OCI-LY7 (cell line): ENCODE data around the gene SART1. TPM values are rescaled to one million over a fixed set of nuclear protein-coding genes. Genes with fewer than 3 reads are reported as not detected.

Experiments
- BruUV-seq: library from RNA; stranded (reverse); fragments of 400-500 nt; replicated peaks from 2 replicates; lab custom pipeline; 2021; lab: Mats Ljungman, UMichigan
- CTCF ChIA-PET: fragments of 300-600 bp; sonication (Branson Sonifier 250); formaldehyde crosslinking; loops from one replicate; lab custom pipeline; 2022; ENCODE audit warnings: antibody characterized with exemption; ENCODE audit not compliant: unreplicated experiment; lab: Charles Lee
- POLR2A ChIA-PET: fragments of 300-600 bp; sonication (Branson Sonifier 250); formaldehyde crosslinking; loops from one replicate; lab custom pipeline; 2022; ENCODE audit warnings: antibody characterized with exemption; lab: Charles Lee
- DNase-seq: peaks from one replicate; pipeline ENCODE4 v3.0.0-alpha.2; 2015; ENCODE audit warnings: low spot score
- H2AFZ ChIP-seq: fragments of 200-600 bp; sonication (generic), shearing (Covaris generic); 2 replicates; pipeline ENCODE4 v1.6.1; 2014; ENCODE audit warnings: mild to moderate bottlenecking, antibody characterized with exemption, low read length, moderate library complexity
- H3K27ac ChIP-seq: fragments of 200-600 bp; sonication (generic); 2 replicates; pipeline ENCODE4 v1.5.1; 2014; ENCODE audit warnings: mixed run types, low read depth, mild to moderate bottlenecking, moderate library complexity, low read length, inconsistent platforms; ENCODE audit not compliant: poor library complexity, severe bottlenecking
- H3K36me3 ChIP-seq: fragments of 200-600 bp; sonication (generic); 2 replicates; pipeline ENCODE4 v1.6.1; 2014; ENCODE audit warnings: mild to moderate bottlenecking, antibody characterized with exemption, low read length, moderate library complexity, mixed read lengths; ENCODE audit not compliant: insufficient read depth
- H3K4me1 ChIP-seq: fragments of 200-600 bp; sonication (generic); 2 replicates; pipeline ENCODE4 v1.5.1; 2014; ENCODE audit warnings: mild to moderate bottlenecking, low read length; ENCODE audit not compliant: insufficient read depth, poor library complexity, severe bottlenecking
- H3K4me2 ChIP-seq: fragments of 200-600 bp; sonication (generic); 2 replicates; pipeline ENCODE4 v1.6.1; 2014; ENCODE audit warnings: mild to moderate bottlenecking, low read length
- H3K4me3 ChIP-seq: fragments of 200-600 bp; sonication (generic); 2 replicates; pipeline ENCODE4 v1.5.1; 2014; ENCODE audit warnings: mild to moderate bottlenecking, low read depth, low read length; ENCODE audit not compliant: poor library complexity, severe bottlenecking
- H3K79me2 ChIP-seq: fragments of 200-600 bp; sonication (generic); 2 replicates; pipeline ENCODE4 v1.6.1; 2016; ENCODE audit warnings: low read depth, mild to moderate bottlenecking, low read length, moderate library complexity, mixed read lengths; ENCODE audit not compliant: insufficient read depth
- H3K9me2 ChIP-seq: fragments of 200-600 bp; sonication (generic); 2 replicates; pipeline ENCODE4 v1.6.1; 2016; ENCODE audit warnings: mild to moderate bottlenecking, low read length, mixed read lengths; ENCODE audit not compliant: insufficient read depth
- H3K9me3 ChIP-seq: fragments of 200-600 bp; sonication (generic); 2 replicates; pipeline ENCODE4 v1.6.1; 2014; ENCODE audit warnings: mild to moderate bottlenecking, mixed run types, low read length, mixed read lengths
- H4K20me1 ChIP-seq: fragments of 200-600 bp; sonication (generic); 2 replicates; pipeline ENCODE4 v1.6.1; 2014; ENCODE audit warnings: mild to moderate bottlenecking, antibody characterized with exemption, low read length, moderate library complexity, mixed read lengths; ENCODE audit not compliant: insufficient read depth
- CTCF ChIP-seq: fragments of 200-600 bp; sonication (generic); conservative IDR thresholded peaks from 2 replicates; pipeline ENCODE4 v1.5.1; 2014; ENCODE audit warnings: mild to moderate bottlenecking, antibody characterized with exemption, low read length, moderate library complexity, mixed read lengths
- EZH2phosphoT487 ChIP-seq: fragments of 200-600 bp; sonication (generic); IDR thresholded peaks from 2 replicates; pipeline ENCODE4 v1.6.1; 2018; ENCODE audit warnings: low read depth, borderline replicate concordance, mild to moderate bottlenecking, mixed run types, antibody characterized with exemption, low read length, moderate library complexity, mixed read lengths
- intact Hi-C: fragments of 100-400 bp; cut with micrococcal nuclease; formaldehyde crosslinking; loops from one replicate; pipeline ENCODE4 v1.10.0; 2022; ENCODE audit not compliant: unreplicated experiment
- total RNA-seq, 2 experiments: library from RNA; depleted of rRNA in 1 of 2; stranded (reverse); fragments of >200 nt in 1 of 2; shearing (Covaris generic) in 1 of 2; gene quantifications; 2 replicates each; pipeline ENCODE4 v1.2.3, GENCODE V29; 2014 to 2022

SART1 gene
- total RNA-seq, 2 experiments from 2014 or later = 50.4 to 55.5 TPM

- ChIA-PET POLR2A (no interaction called here), CTCF (no interaction called here)
- BruUV-seq = no TSS peak
- no peaks in the 10 kb centered on the region for H3K9me2 ChIP-seq
- H3K4me3 ChIP-seq = peak overlapping the region; percentile 76
- TF ChIP-seq CTCF = no peak
- no peak for TF ChIP-seq EZH2phosphoT487
- H2AFZ ChIP-seq = peak overlapping the region; percentile 33
- H3K36me3 ChIP-seq = peaks cover 8% of the 10 kb centered on the region; the same call in 1 of the 2 replicates
- no peaks in the 10 kb centered on the region for H4K20me1 ChIP-seq
- H3K79me2 ChIP-seq = peaks cover 11% of the 10 kb centered on the region; the same call in 1 of the 2 replicates
- peak overlapping the region; percentile 94 for H3K4me2 ChIP-seq
- H3K27ac ChIP-seq = peak overlapping the region; percentile 29
- no peaks in the 10 kb centered on the region for H3K9me3 ChIP-seq
- intact Hi-C loops = loop anchor here (1.0 to 2.0 kb wide), 4 partner anchors 19 to 83 kb away; partner anchors contain the start of genes BANF1, CCDC85B, CFL1 and EIF1AD
- peak; percentile 59 for DNase-seq
- peaks cover 22% of the 10 kb centered on the region for H3K4me1 ChIP-seq
These were observed 41.8 kb upstream of the SART1 start for GRCh38 chr11:65919573-65920371.

DNA sequence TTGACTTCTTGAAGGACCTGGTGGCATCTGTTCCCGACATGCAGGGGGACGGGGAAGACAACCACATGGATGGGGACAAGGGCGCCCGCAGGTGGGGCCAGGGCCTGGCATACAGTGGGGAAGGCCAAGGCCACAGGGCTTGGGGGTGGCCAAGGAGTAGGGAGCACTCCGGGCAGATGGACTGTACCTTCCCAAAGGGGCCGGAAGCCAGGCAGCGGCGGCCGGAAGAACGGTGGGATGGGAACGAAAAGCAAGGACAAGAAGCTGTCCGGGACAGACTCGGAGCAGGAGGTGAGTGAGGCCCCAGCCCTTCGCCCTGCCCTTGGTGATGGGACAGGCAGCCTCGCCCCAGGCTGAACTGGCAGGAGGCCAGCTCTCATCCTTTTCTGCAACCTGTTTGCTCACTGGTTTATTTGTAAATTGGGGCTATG lies 41.1 kb upstream of the SART1 start:
- intact Hi-C loops = no loop called here
- no peak for DNase-seq
- H3K4me1 ChIP-seq = peaks cover 22% of the 10 kb centered on the region
- H3K27ac ChIP-seq = no peak overlapping the region
- ChIA-PET POLR2A (no interaction called here), CTCF (no interaction called here)
- no TSS peak for BruUV-seq
- no peaks in the 10 kb centered on the region for H3K9me3 ChIP-seq
- no peaks in the 10 kb centered on the region for H4K20me1 ChIP-seq
- TF ChIP-seq CTCF = no peak
- no peak for TF ChIP-seq EZH2phosphoT487
- no peaks in the 10 kb centered on the region for H3K9me2 ChIP-seq
- H3K4me3 ChIP-seq = peak overlapping the region; percentile 76
- H3K4me2 ChIP-seq = peak overlapping the region; percentile 94
- peaks cover 8% of the 10 kb centered on the region; the same call in 1 of the 2 replicates for H3K36me3 ChIP-seq
- H3K79me2 ChIP-seq = peaks cover 11% of the 10 kb centered on the region; the same call in 1 of the 2 replicates
- H2AFZ ChIP-seq = no peak overlapping the region

- CTCF ChIA-PET = no interaction called here
- Histone ChIP-seq H3K4me3 (no peak overlapping the region), H3K9me2 (no peaks in the 10 kb centered on the region), H3K4me2 (no peak overlapping the region; the same call in 1 of the 2 replicates), H3K79me2 (peaks cover 11% of the 10 kb centered on the region; the same call in 1 of the 2 replicates), H3K27ac (no peak overlapping the region), H3K4me1 (peaks cover 22% of the 10 kb centered on the region), H4K20me1 (no peaks in the 10 kb centered on the region), H3K9me3 (no peaks in the 10 kb centered on the region), H3K36me3 (peaks cover 8% of the 10 kb centered on the region; the same call in 1 of the 2 replicates), H2AFZ (no peak overlapping the region)
- POLR2A ChIA-PET = no interaction called here
- BruUV-seq = no TSS peak
- TF ChIP-seq EZH2phosphoT487 = no peak
- no peak for TF ChIP-seq CTCF
- DNase-seq = no peak
- intact Hi-C loops = no loop called here
These were observed 40.4 kb upstream of the SART1 start for GRCh38 chr11:65921033-65921555.
